Neuronal stem cell (in vitro differentiated cells): ENCODE results near the gene KIRREL2.

Source experiments
- DNase-seq: peaks from one replicate; pipeline ENCODE4 v3.0.0-alpha.2; 2013; ENCODE audit warnings: low spot score
- H2AFZ ChIP-seq: one replicate; pipeline ENCODE4 v1.6.1; 2013; ENCODE audit warnings: mild to moderate bottlenecking, low read length, inconsistent platforms
- H2AK5ac ChIP-seq: 2 replicates; pipeline ENCODE4 v1.6.1; 2013; ENCODE audit warnings: low read depth, mild to moderate bottlenecking, inconsistent platforms, low read length, moderate library complexity, mixed read lengths
- H2BK120ac ChIP-seq: 2 replicates; pipeline ENCODE4 v1.6.1; 2013; ENCODE audit warnings: low read depth, mild to moderate bottlenecking, inconsistent platforms, low read length, moderate library complexity, mixed read lengths
- H2BK12ac ChIP-seq: one replicate; pipeline ENCODE4 v1.6.1; 2013; ENCODE audit warnings: low read length, inconsistent platforms
- H2BK15ac ChIP-seq: 2 replicates; pipeline ENCODE4 v1.6.1; 2013; ENCODE audit warnings: mild to moderate bottlenecking, low read length, inconsistent platforms, mixed read lengths
- H2BK5ac ChIP-seq: one replicate; pipeline ENCODE4 v1.6.1; 2013; ENCODE audit warnings: inconsistent platforms, mild to moderate bottlenecking, low read length, moderate library complexity
- H3K14ac ChIP-seq: one replicate; pipeline ENCODE4 v1.6.1; 2013; ENCODE audit warnings: low read length, inconsistent platforms
- H3K18ac ChIP-seq: 2 replicates; pipeline ENCODE4 v1.6.1; 2013; ENCODE audit warnings: low read length, inconsistent platforms
- H3K23ac ChIP-seq: 2 replicates; pipeline ENCODE4 v1.6.1; 2013; ENCODE audit warnings: low read depth, mild to moderate bottlenecking, mixed read lengths, low read length, inconsistent platforms; ENCODE audit not compliant: poor library complexity
- H3K27ac ChIP-seq: replicated peaks from 3 replicates; pipeline ENCODE4 v1.5.1; 2013; ENCODE audit warnings: low read length, inconsistent platforms
- H3K27me3 ChIP-seq, 3 experiments: 2 replicates each; pipeline ENCODE4 v1.6.1; 2013; ENCODE audit warnings: low read length in 3 of 3, mild to moderate bottlenecking in 2 of 3, inconsistent platforms in 1 of 3, low read depth in 1 of 3, mixed read lengths in 1 of 3, moderate library complexity in 1 of 3; ENCODE audit not compliant: control insufficient read depth in 3 of 3, insufficient read depth in 3 of 3
- H3K36me3 ChIP-seq, 2 donors: replicated peaks in 1 of 2; 2 replicates each; pipeline ENCODE4 v1.6.1; 2013; ENCODE audit warnings: low read length in 2 of 2; ENCODE audit not compliant: control insufficient read depth in 2 of 2, insufficient read depth in 2 of 2
- H3K4ac ChIP-seq: 2 replicates; pipeline ENCODE4 v1.6.1; 2013; ENCODE audit warnings: inconsistent platforms, mild to moderate bottlenecking, low read length, moderate library complexity
- H3K4me1 ChIP-seq, 2 donors: 1 replicate in 1 of 2; 2 replicates in 1 of 2; pipeline ENCODE4 v1.6.1; 2013; ENCODE audit warnings: low read length in 2 of 2, low read depth in 1 of 2; ENCODE audit not compliant: control insufficient read depth in 2 of 2, insufficient read depth in 1 of 2
- H3K4me2 ChIP-seq: one replicate; pipeline ENCODE4 v1.6.1; 2013; ENCODE audit warnings: mild to moderate bottlenecking, low read length, inconsistent platforms; ENCODE audit not compliant: insufficient read depth, poor library complexity, severe bottlenecking
- H3K4me3 ChIP-seq, 2 donors: 2 replicates each; pipeline ENCODE4 v1.5.1; 2013; ENCODE audit warnings: low read length in 2 of 2, mild to moderate bottlenecking in 2 of 2, inconsistent platforms in 1 of 2, moderate library complexity in 1 of 2
- H3K79me1 ChIP-seq: one replicate; pipeline ENCODE4 v1.6.1; 2013; ENCODE audit warnings: low read depth, mild to moderate bottlenecking, inconsistent platforms, low read length, moderate library complexity
- H3K9ac ChIP-seq: one replicate; pipeline ENCODE4 v1.6.1; 2013; ENCODE audit warnings: mild to moderate bottlenecking, low read depth, low read length, inconsistent platforms; ENCODE audit not compliant: poor library complexity
- H3K9me3 ChIP-seq, 2 donors: replicated peaks in 1 of 2; 2 replicates each; pipeline versions ENCODE3 to v1.6.1; 2013; ENCODE audit warnings: low read length in 2 of 2, mild to moderate bottlenecking in 2 of 2, inconsistent platforms in 1 of 2, low read depth in 1 of 2, mixed read lengths in 1 of 2, moderate library complexity in 1 of 2; ENCODE audit not compliant: control insufficient read depth in 2 of 2, insufficient read depth in 1 of 2
- H4K8ac ChIP-seq: one replicate; pipeline ENCODE4 v1.6.1; 2013; ENCODE audit warnings: low read depth, mild to moderate bottlenecking, inconsistent platforms, low read length, moderate library complexity
- H4K91ac ChIP-seq: one replicate; pipeline ENCODE4 v1.6.1; 2013; ENCODE audit warnings: low read length, low read depth, mild to moderate bottlenecking, inconsistent platforms; ENCODE audit not compliant: poor library complexity
- WGBS, 2 donors: extraction: QIAGEN DNeasy Blood & Tissue Kit; methylation state at CpG; one replicate each; pipeline ENCODE4 v1.1.7; 2013; ENCODE audit warnings: missing lambda C conversion rate in 2 of 2, mixed read lengths in 1 of 2; ENCODE audit not compliant: insufficient read length in 2 of 2, insufficient replicate concordance in 1 of 2; ENCODE audit errors: extremely low coverage in 2 of 2; 5-methylcytosine and 5-hydroxymethylcytosine counted together

Gene KIRREL2

GRCh38 chr19:35872180-35872579 lies 15.5 kb downstream of the KIRREL2 start:
- H2BK120ac ChIP-seq = no peak overlapping the region
- H3K4me1 ChIP-seq = peaks cover 7 to 10% of the 10 kb centered on the region in 2 donors
- H3K9me3 ChIP-seq = no peaks in the 10 kb centered on the region
- no peak overlapping the region for H3K9ac ChIP-seq
- H2BK5ac ChIP-seq = no peak overlapping the region
- no peak overlapping the region for H2AK5ac ChIP-seq
- H3K36me3 ChIP-seq = peaks cover 33 to 54% of the 10 kb centered on the region in 2 donors
- no peak overlapping the region for H3K14ac ChIP-seq
- H3K4me3 ChIP-seq = no peak overlapping the region
- no peak overlapping the region for H4K8ac ChIP-seq
- H3K4me2 ChIP-seq = no peak overlapping the region
- no peak overlapping the region for H3K27ac ChIP-seq
- H3K18ac ChIP-seq = no peak overlapping the region
- H3K79me1 ChIP-seq = peaks cover 5% of the 10 kb centered on the region
- H2AFZ ChIP-seq = no peak overlapping the region
- H2BK15ac ChIP-seq = no peak overlapping the region
- WGBS, 2 donors = no CpG with 5 or more reads among the region's 5 CpGs
- no peak for DNase-seq
- H3K27me3 ChIP-seq = no peaks in the 10 kb centered on the region
- no peak overlapping the region for H4K91ac ChIP-seq
- no peak overlapping the region for H3K23ac ChIP-seq
- H2BK12ac ChIP-seq = no peak overlapping the region
- no peak overlapping the region for H3K4ac ChIP-seq

GRCh38 chr19:35874392-35874930 lies 17.8 kb downstream of the KIRREL2 start:
- H3K79me1 ChIP-seq = peaks cover 5% of the 10 kb centered on the region
- H3K18ac ChIP-seq = no peak overlapping the region
- H3K27ac ChIP-seq = no peak overlapping the region
- no peaks in the 10 kb centered on the region for H3K27me3 ChIP-seq
- H2BK12ac ChIP-seq = no peak overlapping the region
- no peak overlapping the region for H2BK120ac ChIP-seq
- no peak overlapping the region for H2AK5ac ChIP-seq
- H4K91ac ChIP-seq = no peak overlapping the region
- no peaks in the 10 kb centered on the region for H3K9me3 ChIP-seq
- no peak overlapping the region for H2BK15ac ChIP-seq
- H2AFZ ChIP-seq = no peak overlapping the region
- peak overlapping the region; percentile 55 for H3K23ac ChIP-seq
- peaks cover 45 to 76% of the 10 kb centered on the region in 2 donors for H3K36me3 ChIP-seq
- H3K4me1 ChIP-seq = peaks cover 0 to 3% of the 10 kb centered on the region in 2 donors
- H3K4ac ChIP-seq = no peak overlapping the region
- WGBS, 2 donors = no CpG with 5 or more reads among the region's 32 CpGs
- no peak overlapping the region for H3K4me2 ChIP-seq
- H3K4me3 ChIP-seq = no peak overlapping the region
- no peak overlapping the region for H2BK5ac ChIP-seq
- DNase-seq = no peak
- H3K14ac ChIP-seq = no peak overlapping the region
- no peak overlapping the region for H4K8ac ChIP-seq
- no peak overlapping the region for H3K9ac ChIP-seq

- Histone ChIP-seq H3K79me1 (no peaks in the 10 kb centered on the region), H3K4me1 (no peaks in the 10 kb centered on the region), H3K18ac (no peak overlapping the region), H3K4me2 (no peak overlapping the region), H3K36me3 (peaks cover 30 to 46% of the 10 kb centered on the region in 2 donors), H3K14ac (no peak overlapping the region), H3K23ac (no peak overlapping the region), H3K4ac (no peak overlapping the region), H2BK15ac (peak overlapping the region; percentile 9), H3K9me3 (no peaks in the 10 kb centered on the region), H2BK5ac (peak overlapping the region; percentile 71), H2BK12ac (no peak overlapping the region), H3K4me3 (no peak overlapping the region), H4K91ac (no peak overlapping the region), H3K9ac (peak overlapping the region; percentile 12), H3K27me3 (no peaks in the 10 kb centered on the region), H2AK5ac (no peak overlapping the region), H2AFZ (no peak overlapping the region), H3K27ac (no peak overlapping the region), H4K8ac (no peak overlapping the region), H2BK120ac (no peak overlapping the region)
- DNase-seq = no peak
- no CpG with 5 or more reads among the region's 23 CpGs for WGBS, 2 donors
These were observed 22.4 kb downstream of the KIRREL2 start for GRCh38 chr19:35879068-35879467.

GRCh38 chr19:35879770-35880317 lies 23.1 kb downstream of the KIRREL2 start:
- Histone ChIP-seq H4K91ac (no peak overlapping the region), H2BK120ac (no peak overlapping the region), H2AFZ (no peak overlapping the region), H3K27me3 (no peaks in the 10 kb centered on the region), H2BK12ac (no peak overlapping the region), H3K4me1 (no peaks in the 10 kb centered on the region), H2AK5ac (no peak overlapping the region), H3K4ac (no peak overlapping the region), H3K4me3 (no peak overlapping the region), H3K18ac (no peak overlapping the region), H3K23ac (no peak overlapping the region), H3K27ac (no peak overlapping the region), H3K14ac (no peak overlapping the region), H2BK5ac (no peak overlapping the region), H3K9ac (no peak overlapping the region), H2BK15ac (no peak overlapping the region), H3K79me1 (no peaks in the 10 kb centered on the region), H3K36me3 (peaks cover 22 to 38% of the 10 kb centered on the region in 2 donors), H3K9me3 (no peaks in the 10 kb centered on the region), H3K4me2 (no peak overlapping the region), H4K8ac (no peak overlapping the region)
- no CpG with 5 or more reads among the region's 28 CpGs for WGBS, 2 donors
- DNase-seq = peak; percentile 90
